Activated naive CD4-positive, alpha-beta T cell treated with anti-CD3 and anti-CD28 coated beads for 36 hours (primary cell): Measurements from ENCODE around the gene PREX1. TPM values are rescaled to one million over a fixed set of nuclear protein-coding genes. Genes with fewer than 3 reads are reported as not detected.

Source experiments
- CTCF ChIA-PET: fragments of 350-600 bp; sonication (Branson Sonifier 250); formaldehyde crosslinking; loops from one replicate; lab custom pipeline; 2021; ENCODE audit warnings: antibody characterized with exemption; lab: Charles Lee
- DNase-seq: peaks from one replicate; pipeline ENCODE4 v3.0.0-alpha.2; 2020
- H3K27ac Mint-ChIP-seq: one replicate; pipeline ENCODE4 v1.8.0; 2021; ENCODE audit warnings: mild to moderate bottlenecking, mixed read lengths
- H3K27me3 Mint-ChIP-seq: one replicate; pipeline ENCODE4 v1.8.0; 2021; ENCODE audit warnings: low read depth, mixed read lengths
- H3K36me3 Mint-ChIP-seq: one replicate; pipeline ENCODE4 v1.8.0; 2021; ENCODE audit warnings: low read depth, mixed read lengths
- H3K4me1 Mint-ChIP-seq: one replicate; pipeline ENCODE4 v1.8.0; 2021; ENCODE audit warnings: low read depth, mixed read lengths
- H3K4me3 Mint-ChIP-seq: one replicate; pipeline ENCODE4 v1.8.0; 2021; ENCODE audit warnings: mild to moderate bottlenecking, moderate library complexity, mixed read lengths
- H3K9me3 Mint-ChIP-seq: one replicate; pipeline ENCODE4 v1.8.0; 2021; ENCODE audit warnings: mixed read lengths
- intact Hi-C: fragments of 100-400 bp; cut with micrococcal nuclease; formaldehyde crosslinking; loops from one replicate; pipeline ENCODE4 v1.15.1; 2023
- total RNA-seq, 2 experiments: library from RNA; stranded (reverse); gene quantifications; one replicate each; pipeline ENCODE4 v1.2.3, GENCODE V29; 2021

PREX1 gene
- total RNA-seq, 2 experiments from 2014 or later, result 43.7 to 44.2 TPM

- CTCF ChIA-PET, result no interaction called here
- Mint-ChIP-seq H3K4me1 (peaks cover 30% of the 10 kb centered on the region), H3K4me3 (no peak overlapping the region), H3K27me3 (no peaks in the 10 kb centered on the region), H3K9me3 (no peaks in the 10 kb centered on the region), H3K36me3 (no peaks in the 10 kb centered on the region), H3K27ac (no peak overlapping the region)
- intact Hi-C loops, result no loop called here
- DNase-seq, result no peak
These were observed 34.0 kb downstream of the PREX1 start for GRCh38 chr20:48793776-48794175.

- DNase-seq, result no peak
- H3K9me3 Mint-ChIP-seq, result no peaks in the 10 kb centered on the region
- CTCF ChIA-PET, result no interaction called here
- no peak overlapping the region for H3K4me3 Mint-ChIP-seq
- H3K27ac Mint-ChIP-seq, result no peak overlapping the region
- H3K27me3 Mint-ChIP-seq, result peaks cover 4% of the 10 kb centered on the region
- no peaks in the 10 kb centered on the region for H3K36me3 Mint-ChIP-seq
- intact Hi-C loops, result no loop called here
- H3K4me1 Mint-ChIP-seq, result peaks cover 43% of the 10 kb centered on the region
These were observed 36.1 kb downstream of the PREX1 start for GRCh38 chr20:48791666-48792071.

GRCh38 chr20:48791014-48791413 is 36.8 kb downstream of the PREX1 start:
- DNase-seq, result no peak
- intact Hi-C loops, result no loop called here
- Mint-ChIP-seq H3K4me1 (peaks cover 45% of the 10 kb centered on the region), H3K9me3 (no peaks in the 10 kb centered on the region), H3K36me3 (no peaks in the 10 kb centered on the region), H3K27ac (no peak overlapping the region), H3K27me3 (peaks cover 4% of the 10 kb centered on the region), H3K4me3 (no peak overlapping the region)
- CTCF ChIA-PET, result interaction anchor here (0.7 kb wide), 1 partner anchor 107 kb away, joined by 3 read pairs; no protein-coding TSS in a partner anchor

GRCh38 chr20:48790473-48791003 is 37.3 kb downstream of the PREX1 start:
- DNase-seq, result no peak
- no peaks in the 10 kb centered on the region for H3K9me3 Mint-ChIP-seq
- CTCF ChIA-PET, result interaction anchor here (0.7 kb wide), 1 partner anchor 107 kb away, joined by 3 read pairs; no protein-coding TSS in a partner anchor
- H3K27ac Mint-ChIP-seq, result no peak overlapping the region
- intact Hi-C loops, result no loop called here
- H3K4me3 Mint-ChIP-seq, result no peak overlapping the region
- H3K36me3 Mint-ChIP-seq, result no peaks in the 10 kb centered on the region
- peaks cover 50% of the 10 kb centered on the region for H3K4me1 Mint-ChIP-seq
- peaks cover 4% of the 10 kb centered on the region for H3K27me3 Mint-ChIP-seq

GRCh38 chr20:48789781-48790472 is 37.9 kb downstream of the PREX1 start:
- H3K36me3 Mint-ChIP-seq, result no peaks in the 10 kb centered on the region
- H3K9me3 Mint-ChIP-seq, result no peaks in the 10 kb centered on the region
- peaks cover 4% of the 10 kb centered on the region for H3K27me3 Mint-ChIP-seq
- intact Hi-C loops, result no loop called here
- peaks cover 53% of the 10 kb centered on the region for H3K4me1 Mint-ChIP-seq
- H3K4me3 Mint-ChIP-seq, result no peak overlapping the region
- CTCF ChIA-PET, result interaction anchor here (0.7 to 1.2 kb wide), 2 partner anchors 49 to 106 kb away, joined by 3 read pairs; no protein-coding TSS in a partner anchor
- DNase-seq, result no peak
- no peak overlapping the region for H3K27ac Mint-ChIP-seq

GRCh38 chr20:48789185-48789668 is 38.6 kb downstream of the PREX1 start:
- no peak for DNase-seq
- peaks cover 4% of the 10 kb centered on the region for H3K27me3 Mint-ChIP-seq
- no peak overlapping the region for H3K4me3 Mint-ChIP-seq
- CTCF ChIA-PET, result interaction anchor here (0.8 to 1.2 kb wide), 3 partner anchors 17 to 96 kb away, joined by 3 read pairs; no protein-coding TSS in a partner anchor
- peaks cover 53% of the 10 kb centered on the region for H3K4me1 Mint-ChIP-seq
- no peak overlapping the region for H3K27ac Mint-ChIP-seq
- H3K9me3 Mint-ChIP-seq, result no peaks in the 10 kb centered on the region
- no peaks in the 10 kb centered on the region for H3K36me3 Mint-ChIP-seq
- intact Hi-C loops, result no loop called here

GRCh38 chr20:48788486-48789072 is 39.2 kb downstream of the PREX1 start:
- H3K27ac Mint-ChIP-seq, result no peak overlapping the region
- no peak for DNase-seq
- intact Hi-C loops, result loop anchor here (1.0 kb wide), 1 partner anchor 30 kb away; no protein-coding TSS in a partner anchor
- no peaks in the 10 kb centered on the region for H3K9me3 Mint-ChIP-seq
- H3K36me3 Mint-ChIP-seq, result no peaks in the 10 kb centered on the region
- CTCF ChIA-PET, result interaction anchor here (0.8 to 1.2 kb wide), 3 partner anchors 16 to 97 kb away, joined by 3 read pairs; no protein-coding TSS in a partner anchor
- H3K4me1 Mint-ChIP-seq, result peaks cover 50% of the 10 kb centered on the region
- peaks cover 4% of the 10 kb centered on the region for H3K27me3 Mint-ChIP-seq
- H3K4me3 Mint-ChIP-seq, result no peak overlapping the region

- Mint-ChIP-seq H3K9me3 (no peaks in the 10 kb centered on the region), H3K27me3 (peaks cover 4% of the 10 kb centered on the region), H3K4me1 (peaks cover 50% of the 10 kb centered on the region), H3K4me3 (no peak overlapping the region), H3K36me3 (no peaks in the 10 kb centered on the region), H3K27ac (no peak overlapping the region)
- intact Hi-C loops, result loop anchor here (1.0 kb wide), 1 partner anchor 30 kb away; no protein-coding TSS in a partner anchor
- DNase-seq, result no peak
- CTCF ChIA-PET, result interaction anchor here (0.5 to 1.2 kb wide), 3 partner anchors 16 to 45 kb away, joined by 3 to 5 read pairs (median 3); no protein-coding TSS in a partner anchor
These were observed 39.9 kb downstream of the PREX1 start for GRCh38 chr20:48787861-48788375.

- H3K27me3 Mint-ChIP-seq, result peaks cover 4% of the 10 kb centered on the region
- no peaks in the 10 kb centered on the region for H3K36me3 Mint-ChIP-seq
- CTCF ChIA-PET, result interaction anchor here (1.2 kb wide), 1 partner anchor 45 kb away, joined by 3 read pairs; no protein-coding TSS in a partner anchor
- H3K4me3 Mint-ChIP-seq, result no peak overlapping the region
- intact Hi-C loops, result no loop called here
- no peak for DNase-seq
- peaks cover 50% of the 10 kb centered on the region for H3K4me1 Mint-ChIP-seq
- H3K9me3 Mint-ChIP-seq, result no peaks in the 10 kb centered on the region
- no peak overlapping the region for H3K27ac Mint-ChIP-seq
These were observed 40.7 kb downstream of the PREX1 start for GRCh38 chr20:48786951-48787705.

- Mint-ChIP-seq H3K27ac (peak overlapping the region; percentile 4), H3K27me3 (peaks cover 4% of the 10 kb centered on the region), H3K36me3 (no peaks in the 10 kb centered on the region), H3K9me3 (no peaks in the 10 kb centered on the region), H3K4me1 (peaks cover 48% of the 10 kb centered on the region), H3K4me3 (no peak overlapping the region)
- intact Hi-C loops, result no loop called here
- no peak for DNase-seq
- CTCF ChIA-PET, result no interaction called here
These were observed 42.0 kb downstream of the PREX1 start for GRCh38 chr20:48785801-48786200.

- Mint-ChIP-seq H3K27ac (no peak overlapping the region), H3K4me1 (peaks cover 46% of the 10 kb centered on the region), H3K27me3 (peaks cover 4% of the 10 kb centered on the region), H3K9me3 (no peaks in the 10 kb centered on the region), H3K36me3 (no peaks in the 10 kb centered on the region), H3K4me3 (no peak overlapping the region)
- intact Hi-C loops, result no loop called here
- CTCF ChIA-PET, result no interaction called here
- no peak for DNase-seq
These were observed 42.5 kb downstream of the PREX1 start for GRCh38 chr20:48785256-48785655.
